ENCODE measurements around the gene GLI2. TPM values are rescaled to one million over a fixed set of nuclear protein-coding genes. Genes with fewer than 3 reads are reported as not detected.

GLI2 gene
- total and polyA plus RNA-seq, 9 donors, result 5.9 to 53.0 (median 36.3) TPM

DNA sequence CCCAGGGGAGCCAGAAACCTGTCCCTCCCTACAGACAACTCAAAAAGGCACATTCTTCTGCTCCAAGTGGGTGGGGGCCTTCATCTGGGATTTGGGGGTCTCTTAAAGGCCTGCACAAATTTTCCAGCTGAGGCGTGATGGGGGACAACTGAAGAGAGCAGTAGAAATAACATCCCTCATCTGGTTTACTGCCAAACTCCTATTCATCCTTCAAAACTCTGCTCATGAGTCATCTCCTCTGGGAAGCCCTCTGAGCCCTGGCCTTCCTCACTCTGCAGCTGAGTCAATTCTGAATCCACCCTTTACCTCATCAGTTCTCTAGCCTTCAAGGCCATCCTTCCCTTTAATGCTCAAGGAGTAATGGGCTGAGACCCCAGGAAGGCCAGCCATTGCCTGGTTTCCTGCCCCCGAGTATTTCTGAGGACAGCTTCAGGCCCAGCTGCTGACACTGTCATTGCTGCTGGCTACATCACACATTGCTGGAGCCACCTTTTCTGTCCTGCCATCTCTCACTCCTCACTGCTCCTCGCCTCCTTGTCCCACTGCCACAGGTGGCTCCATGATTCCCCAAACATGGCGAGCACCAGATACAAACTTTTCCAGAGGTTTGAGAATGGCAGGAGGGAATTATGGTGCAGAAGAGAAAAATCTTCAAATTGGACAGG is 32.2 kb upstream of the GLI2 start:
- Histone ChIP-seq H3K4me1 (ENCODE audit: insufficient read depth) (no peaks in the 10 kb centered on the region), H3K27me3 (no peaks in the 10 kb centered on the region), H3K9me3 (no peaks in the 10 kb centered on the region), H3K36me3 (no peaks in the 10 kb centered on the region), H3K27ac (no peak overlapping the region), H3K4me3 (no peak overlapping the region)
- DNase-seq, result peak in 1 of 5 donors; percentile 3
- 89 to 94% (median 91%) methylated on average over 4 of the region's 4 CpGs for WGBS, 3 donors
- intact Hi-C loops (cut with DNase I), result no loop called here
- TF ChIP-seq, protein P1, sequence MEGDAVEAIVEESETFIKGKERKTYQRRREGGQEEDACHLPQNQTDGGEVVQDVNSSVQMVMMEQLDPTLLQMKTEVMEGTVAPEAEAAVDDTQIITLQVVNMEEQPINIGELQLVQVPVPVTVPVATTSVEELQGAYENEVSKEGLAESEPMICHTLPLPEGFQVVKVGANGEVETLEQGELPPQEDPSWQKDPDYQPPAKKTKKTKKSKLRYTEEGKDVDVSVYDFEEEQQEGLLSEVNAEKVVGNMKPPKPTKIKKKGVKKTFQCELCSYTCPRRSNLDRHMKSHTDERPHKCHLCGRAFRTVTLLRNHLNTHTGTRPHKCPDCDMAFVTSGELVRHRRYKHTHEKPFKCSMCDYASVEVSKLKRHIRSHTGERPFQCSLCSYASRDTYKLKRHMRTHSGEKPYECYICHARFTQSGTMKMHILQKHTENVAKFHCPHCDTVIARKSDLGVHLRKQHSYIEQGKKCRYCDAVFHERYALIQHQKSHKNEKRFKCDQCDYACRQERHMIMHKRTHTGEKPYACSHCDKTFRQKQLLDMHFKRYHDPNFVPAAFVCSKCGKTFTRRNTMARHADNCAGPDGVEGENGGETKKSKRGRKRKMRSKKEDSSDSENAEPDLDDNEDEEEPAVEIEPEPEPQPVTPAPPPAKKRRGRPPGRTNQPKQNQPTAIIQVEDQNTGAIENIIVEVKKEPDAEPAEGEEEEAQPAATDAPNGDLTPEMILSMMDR (IDR thresholded peaks at IDR 0.05), result no peak
- no peak for TF ChIP-seq POLR2A (IDR thresholded peaks at IDR 0.05)

DNA sequence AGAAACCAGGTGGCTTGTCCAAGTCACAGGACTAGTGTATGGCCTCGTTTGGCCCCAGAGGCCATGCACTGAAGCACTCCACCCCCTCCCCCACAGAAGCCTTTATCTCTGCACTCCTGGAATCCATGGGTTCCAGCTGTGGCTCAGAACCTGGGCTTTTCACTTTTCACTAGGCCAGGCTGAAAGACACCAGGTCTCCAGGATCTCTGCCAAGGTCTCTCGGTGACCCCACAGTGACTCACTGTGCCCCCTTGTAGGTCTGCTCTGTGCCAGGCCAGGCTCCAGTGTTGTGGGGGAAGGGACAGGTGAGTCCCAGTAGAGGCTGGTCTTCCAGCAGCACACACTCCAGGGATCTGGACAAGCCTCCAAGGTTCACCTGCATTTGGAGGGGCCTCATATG is 31.0 kb upstream of the GLI2 start:
- Histone ChIP-seq H3K36me3 (no peaks in the 10 kb centered on the region), H3K4me1 (ENCODE audit: insufficient read depth) (no peaks in the 10 kb centered on the region), H3K4me3 (no peak overlapping the region), H3K27ac (no peak overlapping the region), H3K9me3 (no peaks in the 10 kb centered on the region), H3K27me3 (no peaks in the 10 kb centered on the region)
- intact Hi-C loops (cut with DNase I), result no loop called here
- peak in 1 of 5 donors; percentile 16 for DNase-seq
- TF ChIP-seq, protein P1 (IDR thresholded peaks at IDR 0.05), result no peak
- TF ChIP-seq POLR2A (IDR thresholded peaks at IDR 0.05) (no peak), EP300 (IDR thresholded peaks at IDR 0.05) (no peak)
- 57 to 65% (median 63%) methylated on average over 2 of the region's 2 CpGs for WGBS, 3 donors

DNA sequence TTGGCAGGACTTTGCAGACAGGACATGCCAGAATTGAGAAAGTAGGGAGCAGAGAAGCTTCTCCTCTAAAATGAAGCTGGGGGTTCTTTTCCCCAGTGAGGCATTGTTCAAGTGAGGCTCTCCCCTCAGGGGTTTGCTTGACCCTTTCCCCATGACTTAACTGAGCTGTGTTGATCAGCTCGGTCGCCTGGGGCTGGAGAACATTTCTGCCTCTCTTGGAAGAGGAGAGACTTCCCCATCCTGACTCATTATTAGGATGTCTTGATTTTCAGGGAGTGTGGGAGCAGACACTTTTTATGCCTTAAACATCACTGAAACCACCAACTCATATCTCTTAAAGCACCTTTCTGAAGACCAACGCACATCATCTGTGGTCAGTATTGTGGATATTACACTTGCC is 27.9 kb upstream of the GLI2 start:
- no peak overlapping the region for H3K4me3 ChIP-seq
- H3K36me3 ChIP-seq, result no peaks in the 10 kb centered on the region
- intact Hi-C loops (cut with DNase I), result no loop called here
- H3K9me3 ChIP-seq, result no peaks in the 10 kb centered on the region
- DNase-seq, result no peak
- TF ChIP-seq POLR2A (IDR thresholded peaks at IDR 0.05), result no peak
- TF ChIP-seq, protein P1 (IDR thresholded peaks at IDR 0.05), result no peak
- no peak for TF ChIP-seq EP300 (IDR thresholded peaks at IDR 0.05)
- peaks cover 5% of the 10 kb centered on the region for H3K4me1 ChIP-seq (ENCODE audit: insufficient read depth)
- 90 to 93% (median 92%) methylated on average over 3 of the region's 3 CpGs for WGBS, 3 donors
- no peaks in the 10 kb centered on the region for H3K27me3 ChIP-seq
- H3K27ac ChIP-seq, result no peak overlapping the region

DNA sequence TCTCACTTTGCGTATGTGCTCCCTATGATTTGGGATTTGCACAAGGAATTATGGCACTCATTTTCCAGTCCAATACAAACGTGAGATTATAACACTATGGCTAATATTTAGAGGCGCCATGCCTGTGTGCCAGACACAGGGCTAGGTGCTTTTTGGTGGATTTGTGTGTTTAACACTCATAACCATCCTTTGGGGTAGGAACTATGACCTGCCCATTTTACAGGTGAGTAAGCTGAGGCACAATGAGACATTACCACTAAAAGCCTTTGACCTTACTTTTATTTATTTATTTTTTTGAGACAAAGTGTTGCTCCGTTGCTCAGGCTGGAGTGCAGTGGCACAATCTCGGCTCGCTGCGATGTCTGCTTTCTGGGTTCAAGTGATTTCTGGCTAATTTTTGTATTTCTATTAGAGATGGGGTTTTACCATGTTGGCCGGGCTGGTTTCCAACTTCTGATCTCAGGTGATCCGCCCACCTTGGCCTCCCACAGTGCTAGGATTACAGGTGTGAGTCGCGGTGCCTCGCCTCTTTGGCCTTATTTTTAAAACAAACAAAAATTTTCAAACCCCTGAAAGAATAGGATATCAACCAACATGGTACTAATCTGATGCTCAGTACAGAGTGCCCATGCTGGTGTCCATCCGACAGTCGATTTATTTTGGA is 26.6 kb upstream of the GLI2 start:
- TF ChIP-seq, protein P1 (IDR thresholded peaks at IDR 0.05), result no peak
- TF ChIP-seq POLR2A (IDR thresholded peaks at IDR 0.05) (no peak), EP300 (IDR thresholded peaks at IDR 0.05) (no peak)

More for the DNA sequence above, 26.6 kb upstream of the GLI2 start:
- H3K27ac ChIP-seq, result no peak overlapping the region
- intact Hi-C loops (cut with DNase I), result no loop called here
- DNase-seq, result peak in 1 of 5 donors; percentile 7
- H3K9me3 ChIP-seq, result no peaks in the 10 kb centered on the region
- no peaks in the 10 kb centered on the region for H3K36me3 ChIP-seq
- no peak overlapping the region for H3K4me3 ChIP-seq
- H3K4me1 ChIP-seq (ENCODE audit: insufficient read depth), result peaks cover 5% of the 10 kb centered on the region
- H3K27me3 ChIP-seq, result no peaks in the 10 kb centered on the region
- WGBS, 3 donors, result 93 to 95% (median 93%) methylated on average over 14 of the region's 14 CpGs

Data from ovary (tissue), 9 donors.